K562 (cell line): Measurements from ENCODE around the gene GALK2. TPM values are rescaled to one million over a fixed set of nuclear protein-coding genes. Genes with fewer than 3 reads are reported as not detected.

Experiments
- PTTG1 ChIP-seq: fragments of 450-650 bp; IDR thresholded peaks from 2 replicates; pipeline ENCODE4 v1.6.1; 2016; ENCODE audit warnings: low read depth, mild to moderate bottlenecking, missing genetic modification characterization, missing compliant biosample characterization
- TEAD2 ChIP-seq: fragments of 450-650 bp; IDR thresholded peaks from 2 replicates; pipeline ENCODE4 v1.6.1; 2016; ENCODE audit warnings: missing genetic modification characterization, control low read depth, missing compliant biosample characterization
- polyA plus RNA-seq, 8 experiments: library from polyadenylated mRNA; depleted of rRNA in 4 of 8; stranded (reverse) in 5 of 8; unstranded in 3 of 8; fragments of >200 nt; fragmentation: Nextera tagmentation in 2 of 8; fragmentation: Illumina TruSeq in 1 of 8; extraction: Ambion mirVana in 2 of 8; extraction: Trizol in 1 of 8; gene quantifications; 2 replicates each; pipeline versions ENCODE4 v1.2.1 to v1.2.3, GENCODE V29; 2011 to 2014; ENCODE audit warnings: inconsistent platforms in 1 of 8, missing spikeins in 1 of 8
- total RNA-seq, 7 experiments: library from RNA; depleted of rRNA in 6 of 7; stranded (reverse); fragments of >200 nt in 6 of 7; fragmentation: Illumina TruSeq in 2 of 7; extraction: Trizol in 2 of 7; gene quantifications; 2 replicates each; pipeline versions ENCODE4 v1.2.1 to v1.2.3, GENCODE V29; 2011 to 2021; ENCODE audit warnings: low replicate concordance in 1 of 7
- TF ChIP-seq, protein P1 (sequence below), 2 experiments: fragments of 450-650 bp; IDR thresholded peaks; 2 replicates each; pipeline ENCODE4 v1.6.1; 2016; ENCODE audit warnings: mild to moderate bottlenecking in 2 of 2, borderline replicate concordance in 1 of 2, low read depth in 1 of 2, moderate library complexity in 1 of 2
- TF ChIP-seq, protein P2 (sequence below): sonication (generic); formaldehyde crosslinking; IDR thresholded peaks from 2 replicates; pipeline ENCODE4 v1.8.0; 2023; ENCODE audit warnings: mild to moderate bottlenecking, missing genetic modification reagents
- TF ChIP-seq, protein P3 (sequence below): fragments of 450-650 bp; conservative IDR thresholded peaks from 2 replicates; pipeline ENCODE4 v1.6.1; 2016; ENCODE audit warnings: missing genetic modification characterization, low read depth, mild to moderate bottlenecking, control low read depth, missing compliant biosample characterization

The GALK2 gene
- total and polyA plus RNA-seq, 9 of the 15 experiments (the other 6 are each of a cell fraction or from before 2014, with no cell fraction given) = 32.8 to 82.0 (median 54.4) TPM

DNA sequence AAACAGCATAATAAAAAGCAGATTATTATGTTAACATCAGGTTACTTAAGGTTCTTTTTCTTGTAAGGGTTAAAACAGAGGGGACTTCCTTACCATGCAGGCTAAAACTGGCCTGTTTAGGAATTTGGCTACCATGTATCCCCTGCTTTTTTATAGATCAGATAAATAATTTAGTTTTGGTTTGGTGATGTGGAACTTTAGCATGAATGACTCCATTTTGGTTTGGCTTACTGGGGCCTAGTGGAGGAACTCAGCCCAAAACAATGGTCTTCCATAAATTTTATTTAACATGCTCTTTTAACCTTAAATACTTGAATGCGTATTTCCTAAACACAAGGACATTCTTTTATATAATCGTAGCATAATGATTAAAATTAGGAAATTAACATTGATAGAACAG, 18.9 kb downstream of the GALK2 start (continued):
- TF ChIP-seq, protein P1, sequence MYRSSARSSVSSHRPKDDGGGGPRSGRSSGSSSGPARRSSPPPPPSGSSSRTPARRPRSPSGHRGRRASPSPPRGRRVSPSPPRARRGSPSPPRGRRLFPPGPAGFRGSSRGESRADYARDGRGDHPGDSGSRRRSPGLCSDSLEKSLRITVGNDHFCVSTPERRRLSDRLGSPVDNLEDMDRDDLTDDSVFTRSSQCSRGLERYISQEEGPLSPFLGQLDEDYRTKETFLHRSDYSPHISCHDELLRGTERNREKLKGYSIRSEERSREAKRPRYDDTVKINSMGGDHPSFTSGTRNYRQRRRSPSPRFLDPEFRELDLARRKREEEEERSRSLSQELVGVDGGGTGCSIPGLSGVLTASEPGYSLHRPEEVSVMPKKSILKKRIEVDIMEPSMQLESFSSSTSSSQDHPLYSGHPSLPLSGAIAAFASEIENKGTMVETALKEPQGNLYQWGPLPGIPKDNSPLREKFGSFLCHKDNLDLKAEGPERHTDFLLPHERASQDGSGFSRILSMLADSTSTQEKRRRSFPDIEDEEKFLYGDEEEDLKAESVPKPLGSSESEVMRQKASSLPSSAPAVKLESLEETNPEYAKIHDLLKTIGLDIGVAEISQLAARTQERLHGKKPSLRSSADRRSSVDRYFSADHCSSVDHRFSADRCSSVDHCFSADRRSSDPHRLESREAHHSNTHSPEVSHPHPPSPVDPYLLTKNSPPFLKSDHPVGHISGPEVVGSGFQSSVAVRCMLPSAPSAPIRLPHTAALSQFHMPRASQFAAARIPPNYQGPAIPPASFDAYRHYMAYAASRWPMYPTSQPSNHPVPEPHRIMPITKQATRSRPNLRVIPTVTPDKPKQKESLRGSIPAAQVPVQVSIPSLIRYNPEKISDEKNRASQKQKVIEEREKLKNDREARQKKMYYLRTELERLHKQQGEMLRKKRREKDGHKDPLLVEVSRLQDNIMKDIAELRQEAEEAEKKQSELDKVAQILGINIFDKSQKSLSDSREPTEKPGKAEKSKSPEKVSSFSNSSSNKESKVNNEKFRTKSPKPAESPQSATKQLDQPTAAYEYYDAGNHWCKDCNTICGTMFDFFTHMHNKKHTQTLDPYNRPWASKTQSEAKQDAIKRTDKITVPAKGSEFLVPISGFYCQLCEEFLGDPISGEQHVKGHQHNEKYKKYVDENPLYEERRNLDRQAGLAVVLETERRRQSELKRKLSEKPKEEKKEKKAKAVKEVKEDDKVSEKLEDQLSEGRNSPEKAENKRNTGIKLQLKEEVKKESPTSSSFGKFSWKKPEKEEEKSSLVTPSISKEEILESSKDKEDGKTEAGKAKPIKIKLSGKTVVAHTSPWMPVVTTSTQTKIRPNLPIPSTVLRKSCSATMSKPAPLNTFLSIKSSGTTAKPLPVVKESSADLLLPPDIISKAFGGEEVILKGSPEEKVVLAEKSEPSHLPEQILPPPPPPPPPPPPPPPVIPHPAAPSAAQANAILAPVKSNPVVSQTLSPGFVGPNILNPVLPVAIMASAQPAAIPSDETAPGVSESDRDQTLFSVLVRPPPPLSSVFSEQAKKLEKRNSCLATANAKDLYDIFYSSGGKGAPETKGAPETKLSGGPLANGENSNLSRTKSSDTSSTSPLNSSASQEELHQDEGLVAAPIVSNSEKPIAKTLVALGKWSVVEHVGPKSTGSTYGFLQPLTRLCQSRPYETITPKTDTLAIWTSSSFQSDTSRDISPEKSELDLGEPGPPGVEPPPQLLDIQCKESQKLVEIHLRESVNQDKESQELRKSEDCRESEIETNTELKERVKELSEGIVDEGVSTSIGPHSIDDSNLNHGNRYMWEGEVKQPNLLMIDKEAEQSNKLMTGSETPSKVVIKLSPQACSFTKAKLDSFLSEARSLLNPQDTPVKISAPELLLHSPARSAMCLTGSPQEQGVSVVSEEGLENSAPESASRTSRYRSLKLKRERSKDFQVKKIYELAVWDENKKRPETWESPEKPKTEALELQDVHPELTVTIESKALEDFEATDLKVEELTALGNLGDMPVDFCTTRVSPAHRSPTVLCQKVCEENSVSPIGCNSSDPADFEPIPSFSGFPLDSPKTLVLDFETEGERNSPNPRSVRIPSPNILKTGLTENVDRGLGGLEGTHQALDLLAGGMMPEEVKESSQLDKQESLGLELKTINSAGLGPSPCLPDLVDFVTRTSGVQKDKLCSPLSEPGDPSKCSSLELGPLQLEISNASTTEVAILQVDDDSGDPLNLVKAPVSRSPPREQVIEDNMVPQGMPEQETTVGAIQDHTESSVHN (IDR thresholded peaks at IDR 0.05; ENCODE audit: borderline replicate concordance in 1 of 2, low read depth in 1 of 2) = no peak
- 0 out of 2 replicates have a peak, but pooled peaks have one; percentile 27 for TF ChIP-seq TEAD2 (tag)
- peak; percentile 73 for TF ChIP-seq PTTG1 (tag)
- TF ChIP-seq, protein P2, sequence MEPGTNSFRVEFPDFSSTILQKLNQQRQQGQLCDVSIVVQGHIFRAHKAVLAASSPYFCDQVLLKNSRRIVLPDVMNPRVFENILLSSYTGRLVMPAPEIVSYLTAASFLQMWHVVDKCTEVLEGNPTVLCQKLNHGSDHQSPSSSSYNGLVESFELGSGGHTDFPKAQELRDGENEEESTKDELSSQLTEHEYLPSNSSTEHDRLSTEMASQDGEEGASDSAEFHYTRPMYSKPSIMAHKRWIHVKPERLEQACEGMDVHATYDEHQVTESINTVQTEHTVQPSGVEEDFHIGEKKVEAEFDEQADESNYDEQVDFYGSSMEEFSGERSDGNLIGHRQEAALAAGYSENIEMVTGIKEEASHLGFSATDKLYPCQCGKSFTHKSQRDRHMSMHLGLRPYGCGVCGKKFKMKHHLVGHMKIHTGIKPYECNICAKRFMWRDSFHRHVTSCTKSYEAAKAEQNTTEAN (CRISPR knock-in tag) = no peak
- TF ChIP-seq, protein P3, sequence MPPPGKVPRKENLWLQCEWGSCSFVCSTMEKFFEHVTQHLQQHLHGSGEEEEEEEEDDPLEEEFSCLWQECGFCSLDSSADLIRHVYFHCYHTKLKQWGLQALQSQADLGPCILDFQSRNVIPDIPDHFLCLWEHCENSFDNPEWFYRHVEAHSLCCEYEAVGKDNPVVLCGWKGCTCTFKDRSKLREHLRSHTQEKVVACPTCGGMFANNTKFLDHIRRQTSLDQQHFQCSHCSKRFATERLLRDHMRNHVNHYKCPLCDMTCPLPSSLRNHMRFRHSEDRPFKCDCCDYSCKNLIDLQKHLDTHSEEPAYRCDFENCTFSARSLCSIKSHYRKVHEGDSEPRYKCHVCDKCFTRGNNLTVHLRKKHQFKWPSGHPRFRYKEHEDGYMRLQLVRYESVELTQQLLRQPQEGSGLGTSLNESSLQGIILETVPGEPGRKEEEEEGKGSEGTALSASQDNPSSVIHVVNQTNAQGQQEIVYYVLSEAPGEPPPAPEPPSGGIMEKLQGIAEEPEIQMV (tag) = 0 out of 2 replicates have a peak, but pooled peaks have one; percentile 39
- TF ChIP-seq, all 486 proteins: peak for 11
